ENCODE data around the gene OR1Q1.

GRCh38 chr9:122606587-122606986 lies 8.0 kb upstream of the OR1Q1 start:
- no peak for TF ChIP-seq CTCF (IDR thresholded peaks at IDR 0.05)
- TF ChIP-seq POLR2A (IDR thresholded peaks at IDR 0.05), result no peak
- TF ChIP-seq EP300 (IDR thresholded peaks at IDR 0.05), result no peak
